Bronchial epithelial cell (primary cell): Measurements from ENCODE around the gene CACNA1G. TPM values are rescaled to one million over a fixed set of nuclear protein-coding genes. Genes with fewer than 3 reads are reported as not detected.

ENCODE experiments used
- DNase-seq: peaks from one replicate; pipeline ENCODE4 v3.0.0-alpha.2; 2010; ENCODE audit warnings: low read depth
- FAIRE-seq: peaks from 2 replicates; lab custom pipeline; 2011; peaks lifted over from hg19 to GRCh38; lab: Jason Lieb, UNC
- H3K27me3 ChIP-seq: 2 replicates; pipeline ENCODE4 v1.5.1; 2011; ENCODE audit warnings: low read length; ENCODE audit not compliant: control insufficient read depth, insufficient read depth
- H3K36me3 ChIP-seq: 2 replicates; pipeline ENCODE4 v1.5.1; 2011; ENCODE audit warnings: low read length; ENCODE audit not compliant: control insufficient read depth, insufficient read depth
- H3K4me3 ChIP-seq: 2 replicates; pipeline ENCODE4 v1.5.1; 2011; ENCODE audit warnings: mild to moderate bottlenecking, low read depth, low read length, control low read depth
- CTCF ChIP-seq: IDR thresholded peaks from 2 replicates; pipeline ENCODE4 v1.5.1; 2011; ENCODE audit warnings: mild to moderate bottlenecking, moderate library complexity, low read length, control low read depth, inconsistent platforms; ENCODE audit not compliant: insufficient read depth, severe bottlenecking
- total RNA-seq: library from RNA; depleted of rRNA; stranded (reverse); fragments of >200 nt; gene quantifications from 2 replicates; pipeline ENCODE4 v1.2.1, GENCODE V29; 2014

CACNA1G gene
- total RNA-seq, 1 donor from 2014 or later, result not detected

- no peak for FAIRE-seq
- Histone ChIP-seq H3K36me3 (no peaks in the 10 kb centered on the region), H3K27me3 (peaks cover 4% of the 10 kb centered on the region), H3K4me3 (no peak overlapping the region)
- TF ChIP-seq CTCF, result peak; percentile 95
- peak; percentile 31 for DNase-seq
Observed at GRCh38 chr17:50630524-50631194, 70.1 kb downstream of the CACNA1G start.

- Histone ChIP-seq H3K4me3 (no peak overlapping the region), H3K36me3 (no peaks in the 10 kb centered on the region), H3K27me3 (peaks cover 4% of the 10 kb centered on the region)
- no peak for DNase-seq
- FAIRE-seq, result no peak
- no peak for TF ChIP-seq CTCF
Observed at GRCh38 chr17:50631195-50631907, 70.8 kb downstream of the CACNA1G start.

- TF ChIP-seq CTCF, result no peak
- no peaks in the 10 kb centered on the region for H3K36me3 ChIP-seq
- no peak overlapping the region for H3K4me3 ChIP-seq
- FAIRE-seq (no peak), DNase-seq (peak; percentile 67)
- H3K27me3 ChIP-seq, result peaks cover 4% of the 10 kb centered on the region
Observed at GRCh38 chr17:50631908-50632571, 71.5 kb downstream of the CACNA1G start.

- TF ChIP-seq CTCF, result no peak
- no peak for FAIRE-seq
- peaks cover 2% of the 10 kb centered on the region for H3K27me3 ChIP-seq
Observed at GRCh38 chr17:50632637-50633036, 72.1 kb downstream of the CACNA1G start.

GRCh38 chr17:50633683-50634082, 73.2 kb downstream of the CACNA1G start:
- FAIRE-seq (no peak), DNase-seq (no peak)
- Histone ChIP-seq H3K4me3 (no peak overlapping the region), H3K27me3 (no peaks in the 10 kb centered on the region), H3K36me3 (no peaks in the 10 kb centered on the region)
- no peak for TF ChIP-seq CTCF

More at GRCh38 chr17:50632637-50633036, 72.1 kb downstream of the CACNA1G start:
- no peaks in the 10 kb centered on the region for H3K36me3 ChIP-seq
- no peak overlapping the region for H3K4me3 ChIP-seq
- DNase-seq, result no peak
